GM12878 (cell line): Measurements from ENCODE around the gene ELAVL2. TPM values are rescaled to one million over a fixed set of nuclear protein-coding genes. Genes with fewer than 3 reads are reported as not detected.

ENCODE experiments used
- ATAC-seq: fragments of 200-7000 bp; cut with Tn5 transposase; 3 replicates; pipeline ENCODE4 v1.9.1; 2020; ENCODE audit warnings: mild to moderate bottlenecking, moderate library complexity
- BruUV-seq: library from RNA; stranded (reverse); fragments of 400-500 nt; replicated peaks from 2 replicates; lab custom pipeline; 2021; lab: Mats Ljungman, UMichigan
- CTCF ChIA-PET: fragments of 300-600 bp; sonication (Branson Sonifier 250); formaldehyde crosslinking; extraction: SDS; loops from one replicate; lab custom pipeline; 2021; ENCODE audit warnings: inconsistent platforms; lab: Yijun Ruan, JAX
- POLR2A ChIA-PET: fragments of 350-600 bp; formaldehyde crosslinking; extraction: SDS; loops from one replicate; lab custom pipeline; 2021; ENCODE audit warnings: inconsistent platforms; lab: Charles Lee
- RAD21 ChIA-PET: fragments of 300-600 bp; sonication (Branson Sonifier 250); formaldehyde crosslinking; loops from one replicate; lab custom pipeline; 2023; ENCODE audit warnings: antibody characterized with exemption; ENCODE audit not compliant: unreplicated experiment; lab: Charles Lee
- SMC1A ChIA-PET: fragments of 300-600 bp; sonication (Branson Sonifier 250); formaldehyde crosslinking; loops from one replicate; lab custom pipeline; 2023; ENCODE audit not compliant: unreplicated experiment, uncharacterized antibody; lab: Charles Lee
- DNase-seq: peaks from one replicate; pipeline ENCODE4 v3.0.0-alpha.2; 2011; ENCODE audit warnings: low read depth, low spot score
- FAIRE-seq: peaks from 3 replicates; lab custom pipeline; 2011; peaks lifted over from hg19 to GRCh38; lab: Jason Lieb, UNC
- H2AFZ ChIP-seq: 2 replicates; pipeline ENCODE4 v1.6.0; 2011; ENCODE audit warnings: low read depth, low read length, control low read depth; ENCODE audit not compliant: control insufficient read depth
- H3K27ac ChIP-seq: 2 replicates; pipeline ENCODE4 v1.5.1; 2011; ENCODE audit warnings: control low read depth; ENCODE audit not compliant: control insufficient read depth, insufficient read depth
- H3K27me3 ChIP-seq, 2 experiments: replicated peaks in 1 of 2; 2 replicates each; pipeline versions ENCODE4 v1.6.0 to v1.6.1; 2011; ENCODE audit warnings: low read length in 1 of 2; ENCODE audit not compliant: control insufficient read depth in 2 of 2, insufficient read depth in 2 of 2
- H3K36me3 ChIP-seq, 2 experiments: 2 replicates each; pipeline ENCODE4 v1.5.1; 2011; ENCODE audit warnings: low read length in 1 of 2; ENCODE audit not compliant: control insufficient read depth in 2 of 2, insufficient read depth in 2 of 2
- H3K4me1 ChIP-seq: 2 replicates; pipeline ENCODE4 v1.6.1; 2011; ENCODE audit warnings: mild to moderate bottlenecking, low read length, moderate library complexity, mixed read lengths; ENCODE audit not compliant: control insufficient read depth, insufficient read depth
- H3K4me2 ChIP-seq: 2 replicates; pipeline ENCODE4 v1.6.0; 2011; ENCODE audit warnings: control low read depth; ENCODE audit not compliant: control insufficient read depth, insufficient read depth
- H3K4me3 ChIP-seq: fragments of 200-600 bp; sonication (generic); 2 replicates; pipeline ENCODE4 v1.5.1; 2016
- H3K79me2 ChIP-seq: 2 replicates; pipeline ENCODE4 v1.6.0; 2011; ENCODE audit warnings: low read length; ENCODE audit not compliant: control insufficient read depth, insufficient read depth
- H3K9ac ChIP-seq: 2 replicates; pipeline ENCODE4 v1.8.0; 2011; ENCODE audit warnings: low read length, control low read depth, mixed read lengths; ENCODE audit not compliant: control insufficient read depth, insufficient read depth
- H3K9me3 ChIP-seq: replicated peaks from 3 replicates; pipeline ENCODE4 v1.5.1; 2011; ENCODE audit warnings: mild to moderate bottlenecking, low read length; ENCODE audit not compliant: control insufficient read depth, insufficient read depth
- H4K20me1 ChIP-seq: 2 replicates; pipeline ENCODE4 v1.6.0; 2011; ENCODE audit not compliant: control insufficient read depth, insufficient read depth
- ATF7 ChIP-seq: fragments of 450-650 bp; IDR thresholded peaks from 2 replicates; pipeline ENCODE4 v1.6.1; 2016; ENCODE audit warnings: low read depth, mild to moderate bottlenecking
- BCL11A ChIP-seq: IDR thresholded peaks from 2 replicates; pipeline ENCODE4 v1.6.1; 2011; ENCODE audit warnings: low read depth, low read length
- BHLHE40 ChIP-seq, 2 experiments: fragments of 450-650 bp in 1 of 2; IDR thresholded peaks; 2 replicates each; pipeline ENCODE4 v1.6.1; 2011 to 2017; ENCODE audit warnings: low read depth in 2 of 2, borderline replicate concordance in 1 of 2, improper control_type of control experiment in 1 of 2, low read length in 1 of 2, mild to moderate bottlenecking in 1 of 2
- CBX3 ChIP-seq: fragments of 200-600 bp; sonication (generic); IDR thresholded peaks from 2 replicates; pipeline ENCODE4 v1.6.1; 2016; ENCODE audit warnings: low read depth, borderline replicate concordance
- CEBPB ChIP-seq, 2 experiments: fragments of 150-350 bp in 1 of 2; IDR thresholded peaks; 2 replicates each; pipeline ENCODE4 v1.6.1; 2012 to 2014; ENCODE audit warnings: low read depth in 2 of 2, low read length in 2 of 2, borderline replicate concordance in 1 of 2, inconsistent platforms in 1 of 2
- CREM ChIP-seq: IDR thresholded peaks from 2 replicates; pipeline ENCODE4 v1.6.1; 2014; ENCODE audit warnings: antibody characterized with exemption, low read depth
- DPF2 ChIP-seq: fragments of 450-650 bp; IDR thresholded peaks from 2 replicates; pipeline ENCODE4 v1.6.1; 2017; ENCODE audit warnings: mild to moderate bottlenecking
- ESRRA ChIP-seq: IDR thresholded peaks from 2 replicates; pipeline ENCODE4 v1.6.1; 2012; ENCODE audit warnings: mild to moderate bottlenecking, low read length, improper control_type of control experiment
- KAT2A ChIP-seq: conservative IDR thresholded peaks from 2 replicates; pipeline ENCODE4 v1.6.1; 2011; ENCODE audit warnings: low read depth, low read length; ENCODE audit not compliant: control insufficient read depth
- MYB ChIP-seq: fragments of 150-350 bp; IDR thresholded peaks from 2 replicates; pipeline ENCODE4 v1.6.1; 2014; ENCODE audit warnings: mild to moderate bottlenecking, low read depth, low read length, borderline replicate concordance
- NRF1 ChIP-seq: conservative IDR thresholded peaks from 2 replicates; pipeline ENCODE4 v1.6.1; 2011; ENCODE audit warnings: mild to moderate bottlenecking, low read depth, low read length, improper control_type of control experiment
- PAX5 ChIP-seq: IDR thresholded peaks from 2 replicates; pipeline ENCODE4 v1.6.1; 2011; ENCODE audit warnings: low read depth, low read length, borderline replicate concordance
- RAD21 ChIP-seq: IDR thresholded peaks from 2 replicates; pipeline ENCODE4 v1.6.1; 2011; ENCODE audit warnings: mild to moderate bottlenecking, low read depth, low read length, moderate library complexity; ENCODE audit not compliant: insufficient read depth
- RUNX3 ChIP-seq: IDR thresholded peaks from 2 replicates; pipeline ENCODE4 v1.6.1; 2012; ENCODE audit warnings: low read length, inconsistent platforms
- SMAD1 ChIP-seq: fragments of 450-650 bp; IDR thresholded peaks from 2 replicates; pipeline ENCODE4 v1.6.1; 2018; ENCODE audit warnings: mild to moderate bottlenecking, low read depth; ENCODE audit not compliant: partially characterized antibody
- SMAD5 ChIP-seq: IDR thresholded peaks from 2 replicates; pipeline ENCODE4 v1.6.1; 2016; ENCODE audit warnings: antibody characterized with exemption, low read depth
- SREBF2 ChIP-seq: IDR thresholded peaks from 2 replicates; pipeline ENCODE4 v1.6.1; 2012; ENCODE audit warnings: mild to moderate bottlenecking, low read length
- SRF ChIP-seq, 2 experiments: IDR thresholded peaks; 2 replicates each; pipeline ENCODE4 v1.6.1; 2011; ENCODE audit warnings: low read depth in 2 of 2, low read length in 2 of 2, mild to moderate bottlenecking in 1 of 2, moderate library complexity in 1 of 2
- STAT1 ChIP-seq: fragments of 450-650 bp; conservative IDR thresholded peaks from 2 replicates; pipeline ENCODE4 v1.6.1; 2014; ENCODE audit warnings: antibody characterized with exemption, mild to moderate bottlenecking
- USF1 ChIP-seq: IDR thresholded peaks from 2 replicates; pipeline ENCODE4 v1.6.1; 2011; ENCODE audit warnings: borderline replicate concordance, low read depth, mild to moderate bottlenecking, moderate library complexity, mixed read lengths, low read length; ENCODE audit not compliant: insufficient read depth; ENCODE audit errors: extremely low read length
- ZNF24 ChIP-seq: fragments of 450-650 bp; IDR thresholded peaks from 2 replicates; pipeline ENCODE4 v1.6.1; 2017; ENCODE audit warnings: antibody characterized with exemption, mild to moderate bottlenecking
- ZSCAN29 ChIP-seq: fragments of 450-650 bp; IDR thresholded peaks from 2 replicates; pipeline ENCODE4 v1.6.1; 2017; ENCODE audit warnings: mild to moderate bottlenecking, moderate library complexity
- WGBS: methylation state at CpG from one replicate; pipeline ENCODE4 v1.1.6; 2016; ENCODE audit warnings: low lambda C conversion rate; ENCODE audit not compliant: insufficient replicate concordance, insufficient coverage; ENCODE audit errors: missing lambda C conversion rate; 5-methylcytosine and 5-hydroxymethylcytosine counted together
- in situ Hi-C: fragments of 300-500 bp; cut with MboI; formaldehyde crosslinking; loops from 9 replicates; pipeline ENCODE4 v1.14.3; 2018; ENCODE audit warnings: mixed read lengths
- intact Hi-C: fragments of 100-400 bp; cut with micrococcal nuclease; formaldehyde crosslinking; loops from one replicate; pipeline ENCODE4 v1.14.2; 2022; ENCODE audit not compliant: unreplicated experiment
- polyA plus RNA-seq, 11 experiments: library from polyadenylated mRNA; depleted of rRNA in 4 of 11; unstranded in 6 of 11; stranded (reverse) in 5 of 11; fragments of >200 nt; fragmentation: Nextera tagmentation in 4 of 11; fragmentation: Illumina TruSeq in 1 of 11; extraction: Ambion mirVana in 4 of 11; extraction: Trizol in 1 of 11; gene quantifications; 1 replicate in 1 of 11; 2 replicates in 10 of 11; pipeline versions ENCODE4 v1.2.1 to v1.2.3, GENCODE V29; 2011 to 2016; ENCODE audit warnings: inconsistent platforms in 2 of 11, missing spikeins in 2 of 11, low read depth in 1 of 11
- total RNA-seq, 4 experiments: library from RNA; depleted of rRNA in 3 of 4; stranded (reverse); fragments of >200 nt in 3 of 4; fragmentation: Illumina TruSeq in 1 of 4; extraction: Trizol in 1 of 4; gene quantifications; 2 replicates each; pipeline versions ENCODE4 v1.2.1 to v1.2.3, GENCODE V29; 2013 to 2021

The ELAVL2 gene
- total and polyA plus RNA-seq, 10 of the 15 experiments (the other 5 are each of a cell fraction or from before 2014, with no cell fraction given) = 0.24 to 2.6 (median 0.76) TPM

GRCh38 chr9:23721466-23721865, 104.6 kb downstream of the ELAVL2 start:
- no peak overlapping the region for H2AFZ ChIP-seq
- no peaks in the 10 kb centered on the region for H3K36me3 ChIP-seq

GRCh38 chr9:23717505-23717904, 108.5 kb downstream of the ELAVL2 start:
- no peak overlapping the region for H3K4me3 ChIP-seq
- ChIA-PET RAD21 (interaction anchor here (1.1 kb wide), 1 partner anchor 15 kb away, joined by 3 read pairs; no protein-coding TSS in a partner anchor), POLR2A (interaction anchor here (1.4 kb wide), 1 partner anchor 11 kb away, joined by 4 read pairs; no protein-coding TSS in a partner anchor), CTCF (interaction anchor here (1.3 kb wide), 1 partner anchor 130 kb away, joined by 3 read pairs; no protein-coding TSS in a partner anchor), SMC1A (interaction anchor here (1.6 kb wide), 1 partner anchor 20 kb away, joined by 3 read pairs; no protein-coding TSS in a partner anchor)
- BruUV-seq = no TSS peak
- no peak for FAIRE-seq
- no peak for ATAC-seq
- in situ Hi-C loops = no loop called here
- H3K4me2 ChIP-seq = no peak overlapping the region
- H3K9me3 ChIP-seq = no peaks in the 10 kb centered on the region
- H3K36me3 ChIP-seq = no peaks in the 10 kb centered on the region
- H2AFZ ChIP-seq = no peak overlapping the region
- H3K27me3 ChIP-seq = no peaks in the 10 kb centered on the region
- H3K9ac ChIP-seq = no peak overlapping the region
- H3K27ac ChIP-seq = no peak overlapping the region
- H3K79me2 ChIP-seq = no peaks in the 10 kb centered on the region
- intact Hi-C loops = no loop called here
- DNase-seq = no peak
- H3K4me1 ChIP-seq = no peaks in the 10 kb centered on the region
- H4K20me1 ChIP-seq = no peaks in the 10 kb centered on the region
- 6% methylated on average over 2 of the region's 2 CpGs for WGBS
- no peak for TF ChIP-seq CREM
- no peak for TF ChIP-seq ESRRA
- TF ChIP-seq ZNF24 = no peak
- no peak for TF ChIP-seq USF1
- TF ChIP-seq RAD21 = no peak
- TF ChIP-seq SMAD1 = no peak
- no peak for TF ChIP-seq ATF7

More at GRCh38 chr9:23721466-23721865, 104.6 kb downstream of the ELAVL2 start:
- H3K4me1 ChIP-seq = no peaks in the 10 kb centered on the region
- FAIRE-seq (no peak), ATAC-seq (no peak), DNase-seq (no peak)
- no peak for TF ChIP-seq BCL11A
- no peak for TF ChIP-seq ZSCAN29
- TF ChIP-seq NRF1 = no peak
- no peak for TF ChIP-seq SMAD5
- TF ChIP-seq CBX3 = no peak
- no peak for TF ChIP-seq SREBF2
- TF ChIP-seq MYB = no peak
- TF ChIP-seq SRF (IDR thresholded peaks at IDR 0.05; ENCODE audit: low read depth in 2 of 2, low read length in 2 of 2) = no peak
- no peak for TF ChIP-seq STAT1
- TF ChIP-seq BHLHE40 (IDR thresholded peaks at IDR 0.05; ENCODE audit: borderline replicate concordance in 1 of 2, low read depth in 2 of 2, low read length in 1 of 2) = no peak
- no peak for TF ChIP-seq DPF2
- TF ChIP-seq KAT2A = no peak
- no peak for TF ChIP-seq RUNX3
- TF ChIP-seq CEBPB (IDR thresholded peaks at IDR 0.05; ENCODE audit: borderline replicate concordance in 1 of 2, low read depth in 2 of 2, low read length in 2 of 2) = no peak
- no peak for TF ChIP-seq PAX5
- in situ Hi-C loops = no loop called here
- SMC1A ChIA-PET = interaction anchor here (0.6 to 2.2 kb wide), 9 partner anchors 9 to 58 kb away, joined by 3 to 20 read pairs (median 3); no protein-coding TSS in a partner anchor
- no TSS peak for BruUV-seq
- intact Hi-C loops = no loop called here
- no peak overlapping the region for H3K4me3 ChIP-seq
- no peak overlapping the region for H3K4me2 ChIP-seq
- no peak overlapping the region for H3K9ac ChIP-seq
- H3K79me2 ChIP-seq = no peaks in the 10 kb centered on the region
- RAD21 ChIA-PET = interaction anchor here (0.7 to 1.7 kb wide), 3 partner anchors 11 to 20 kb away, joined by 3 to 5 read pairs (median 4); no protein-coding TSS in a partner anchor
- H3K27ac ChIP-seq = no peak overlapping the region
- no peaks in the 10 kb centered on the region for H3K9me3 ChIP-seq
- POLR2A ChIA-PET = interaction anchor here (1.0 to 1.2 kb wide), 3 partner anchors 8 to 11 kb away, joined by 3 to 5 read pairs (median 3); no protein-coding TSS in a partner anchor
- CTCF ChIA-PET = interaction anchor here (0.8 to 0.9 kb wide), 3 partner anchors 20 to 111 kb away, joined by 3 read pairs; no protein-coding TSS in a partner anchor
- no peaks in the 10 kb centered on the region for H4K20me1 ChIP-seq
- no peaks in the 10 kb centered on the region for H3K27me3 ChIP-seq
